Astrocyte (in vitro differentiated cells and primary cell): ENCODE measurements around the gene DCDC1. TPM values are rescaled to one million over a fixed set of nuclear protein-coding genes. Genes with fewer than 3 reads are reported as not detected.

Experiments used
- DNase-seq: peaks from one replicate; pipeline ENCODE4 v3.0.0-alpha.2; 2010; ENCODE audit warnings: low read depth
- FAIRE-seq: peaks from 2 replicates; lab custom pipeline; 2011; peaks lifted over from hg19 to GRCh38; lab: Jason Lieb, UNC
- H2AFZ ChIP-seq: 2 replicates; pipeline ENCODE4 v1.6.0; 2012; ENCODE audit warnings: low read depth, low read length, inconsistent platforms
- H3K27ac ChIP-seq: 2 replicates; pipeline ENCODE4 v1.5.1; 2011; ENCODE audit warnings: low read depth, low read length, inconsistent platforms
- H3K27me3 ChIP-seq: 2 replicates; pipeline ENCODE4 v1.6.0; 2011; ENCODE audit warnings: low read length, inconsistent platforms; ENCODE audit not compliant: insufficient read depth
- H3K36me3 ChIP-seq: 2 replicates; pipeline ENCODE4 v1.5.1; 2011; ENCODE audit warnings: low read length, inconsistent platforms; ENCODE audit not compliant: insufficient read depth
- H3K4me1 ChIP-seq: 2 replicates; pipeline ENCODE4 v1.5.1; 2011; ENCODE audit warnings: low read length, inconsistent platforms; ENCODE audit not compliant: insufficient read depth
- H3K4me2 ChIP-seq: 2 replicates; pipeline ENCODE4 v1.6.0; 2012; ENCODE audit warnings: low read length, inconsistent platforms
- H3K4me3 ChIP-seq: 2 replicates; pipeline ENCODE4 v1.5.1; 2011; ENCODE audit warnings: low read depth, mild to moderate bottlenecking, low read length, inconsistent platforms; ENCODE audit not compliant: insufficient read depth
- H3K79me2 ChIP-seq: 2 replicates; pipeline ENCODE4 v1.6.0; 2012; ENCODE audit warnings: mild to moderate bottlenecking, low read length, inconsistent platforms; ENCODE audit not compliant: insufficient read depth
- H3K9ac ChIP-seq: 2 replicates; pipeline ENCODE4 v1.6.0; 2012; ENCODE audit warnings: mild to moderate bottlenecking, low read length, inconsistent platforms
- H3K9me3 ChIP-seq: 2 replicates; pipeline ENCODE4 v1.5.1; 2012; ENCODE audit warnings: low read depth, mild to moderate bottlenecking, low read length, inconsistent platforms; ENCODE audit not compliant: insufficient read depth
- H4K20me1 ChIP-seq: 2 replicates; pipeline ENCODE4 v1.6.0; 2012; ENCODE audit warnings: low read length, inconsistent platforms; ENCODE audit not compliant: insufficient read depth
- H3K27ac Mint-ChIP-seq: one replicate; pipeline ENCODE4 v1.8.0; 2021; ENCODE audit warnings: mild to moderate bottlenecking, mixed read lengths; ENCODE audit not compliant: unreplicated experiment
- H3K27me3 Mint-ChIP-seq: one replicate; pipeline ENCODE4 v1.8.0; 2021; ENCODE audit warnings: low read depth, mixed read lengths; ENCODE audit not compliant: unreplicated experiment
- H3K36me3 Mint-ChIP-seq: one replicate; pipeline ENCODE4 v1.8.0; 2021; ENCODE audit warnings: low read depth, mixed read lengths; ENCODE audit not compliant: unreplicated experiment
- H3K4me1 Mint-ChIP-seq: one replicate; pipeline ENCODE4 v1.8.0; 2021; ENCODE audit warnings: low read depth, mixed read lengths; ENCODE audit not compliant: unreplicated experiment
- H3K4me3 Mint-ChIP-seq: one replicate; pipeline ENCODE4 v1.8.0; 2021; ENCODE audit warnings: mild to moderate bottlenecking, moderate library complexity, mixed read lengths; ENCODE audit not compliant: unreplicated experiment
- H3K9me3 Mint-ChIP-seq: one replicate; pipeline ENCODE4 v1.8.0; 2021; ENCODE audit warnings: mild to moderate bottlenecking, mixed read lengths; ENCODE audit not compliant: unreplicated experiment
- CTCF ChIP-seq: IDR thresholded peaks from 2 replicates; pipeline ENCODE4 v1.5.1; 2011; ENCODE audit warnings: low read depth, mild to moderate bottlenecking, inconsistent platforms, low read length, moderate library complexity; ENCODE audit not compliant: insufficient read depth
- EZH2 ChIP-seq: IDR thresholded peaks from 2 replicates; pipeline ENCODE4 v1.6.1; 2012; ENCODE audit warnings: mild to moderate bottlenecking, low read length, inconsistent platforms; ENCODE audit not compliant: insufficient read depth
- total RNA-seq: library from RNA; stranded (reverse); gene quantifications from 2 replicates; pipeline ENCODE4 v1.2.1, GENCODE V29; 2021

Gene DCDC1
- total RNA-seq, 1 donor from 2014 or later = 1.4 TPM

- H3K27me3 Mint-ChIP-seq = no peaks in the 10 kb centered on the region
- Histone ChIP-seq H4K20me1 (no peaks in the 10 kb centered on the region), H3K4me2 (no peak overlapping the region), H3K4me3 (no peak overlapping the region), H3K79me2 (no peaks in the 10 kb centered on the region), H3K27ac (no peak overlapping the region), H3K4me1 (no peaks in the 10 kb centered on the region), H3K9me3 (no peaks in the 10 kb centered on the region), H3K27me3 (no peaks in the 10 kb centered on the region), H3K36me3 (no peaks in the 10 kb centered on the region), H2AFZ (no peak overlapping the region), H3K9ac (no peak overlapping the region)
- DNase-seq = no peak
- H3K4me3 Mint-ChIP-seq = no peak overlapping the region
- TF ChIP-seq EZH2 = no peak
- TF ChIP-seq CTCF = no peak
- H3K36me3 Mint-ChIP-seq = no peaks in the 10 kb centered on the region
- no peak overlapping the region for H3K27ac Mint-ChIP-seq
- FAIRE-seq = no peak
- peaks cover 6% of the 10 kb centered on the region for H3K4me1 Mint-ChIP-seq
- no peaks in the 10 kb centered on the region for H3K9me3 Mint-ChIP-seq
Observed at GRCh38 chr11:30991802-30992512, 377.6 kb downstream of the DCDC1 start.

- H3K4me1 Mint-ChIP-seq = peaks cover 6% of the 10 kb centered on the region
- no peak for FAIRE-seq
- no peak for TF ChIP-seq CTCF
- H3K4me3 Mint-ChIP-seq = no peak overlapping the region
- no peaks in the 10 kb centered on the region for H3K27me3 Mint-ChIP-seq
- Histone ChIP-seq H4K20me1 (no peaks in the 10 kb centered on the region), H3K27ac (no peak overlapping the region), H3K9ac (no peak overlapping the region), H3K4me3 (no peak overlapping the region), H3K4me1 (no peaks in the 10 kb centered on the region), H2AFZ (no peak overlapping the region), H3K9me3 (no peaks in the 10 kb centered on the region), H3K27me3 (no peaks in the 10 kb centered on the region), H3K36me3 (no peaks in the 10 kb centered on the region), H3K4me2 (no peak overlapping the region), H3K79me2 (no peaks in the 10 kb centered on the region)
- H3K36me3 Mint-ChIP-seq = no peaks in the 10 kb centered on the region
- H3K9me3 Mint-ChIP-seq = no peaks in the 10 kb centered on the region
- DNase-seq = no peak
- no peak overlapping the region for H3K27ac Mint-ChIP-seq
Observed at GRCh38 chr11:30991376-30991775, 378.2 kb downstream of the DCDC1 start.

- DNase-seq = no peak
- no peaks in the 10 kb centered on the region for H3K4me1 ChIP-seq
- no peak overlapping the region for H3K4me2 ChIP-seq
- H3K4me3 ChIP-seq = no peak overlapping the region
- H3K9ac ChIP-seq = no peak overlapping the region
- no peaks in the 10 kb centered on the region for H3K9me3 Mint-ChIP-seq
- no peaks in the 10 kb centered on the region for H3K9me3 ChIP-seq
- H3K4me3 Mint-ChIP-seq = no peak overlapping the region
- TF ChIP-seq CTCF (no peak), EZH2 (no peak)
- FAIRE-seq = no peak
- H3K27me3 Mint-ChIP-seq = no peaks in the 10 kb centered on the region
- no peak overlapping the region for H2AFZ ChIP-seq
- no peaks in the 10 kb centered on the region for H3K27me3 ChIP-seq
- no peak overlapping the region for H3K27ac ChIP-seq
- no peaks in the 10 kb centered on the region for H3K36me3 Mint-ChIP-seq
- no peak overlapping the region for H3K27ac Mint-ChIP-seq
- no peaks in the 10 kb centered on the region for H3K36me3 ChIP-seq
- H4K20me1 ChIP-seq = no peaks in the 10 kb centered on the region
- H3K4me1 Mint-ChIP-seq = peaks cover 6% of the 10 kb centered on the region
- H3K79me2 ChIP-seq = no peaks in the 10 kb centered on the region
Observed at GRCh38 chr11:30990625-30991296, 378.8 kb downstream of the DCDC1 start.
